GDM1 (cell line): ENCODE results near the gene TPH2.

Experiments
- DNase-seq: peaks from one replicate; lab custom pipeline; 2025; lab: John Stamatoyannopoulos, UW

TPH2 gene

GRCh38 chr12:71958993-71959578, 20.4 kb downstream of the TPH2 start:
- DNase-seq = no peak

- DNase-seq = no peak
Measured at GRCh38 chr12:71967211-71967610, 28.6 kb downstream of the TPH2 start.

DNA sequence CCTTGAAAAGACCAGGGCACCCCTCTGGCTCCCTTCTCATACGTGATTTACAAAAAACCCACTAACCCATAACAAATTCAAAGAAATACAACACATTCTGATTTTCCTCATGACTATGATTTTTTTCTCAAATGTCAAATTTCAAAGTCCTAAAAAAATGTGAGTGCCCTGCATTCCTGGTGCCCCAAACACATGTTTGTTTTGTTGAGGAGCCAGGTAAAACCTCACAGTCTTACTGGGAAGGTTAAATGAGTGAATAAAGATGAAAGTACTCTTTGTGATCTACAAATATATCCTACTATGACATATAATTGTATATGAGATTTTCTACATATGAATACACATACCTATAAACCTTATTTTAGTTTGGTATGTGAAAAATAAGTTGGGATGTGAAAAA, 30.7 kb downstream of the TPH2 start:
- DNase-seq = no peak

DNA sequence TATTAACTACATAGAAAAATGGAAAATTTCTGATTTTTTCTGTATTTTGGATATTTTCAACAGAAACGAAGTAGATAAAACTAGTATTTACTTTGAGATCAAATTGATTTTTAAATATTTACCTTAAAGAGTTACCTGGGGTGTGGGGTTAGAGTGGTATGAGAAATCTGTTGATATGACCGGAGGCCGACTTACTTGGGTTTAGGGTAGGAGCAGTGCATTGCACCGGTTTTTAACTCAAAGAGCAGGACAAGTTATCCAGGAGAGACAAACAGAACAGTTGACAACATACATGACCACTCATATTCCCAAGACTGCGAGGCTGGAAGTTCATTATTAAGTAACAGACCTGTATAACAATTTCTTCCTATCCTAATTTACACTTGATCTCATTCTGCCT, 31.4 kb downstream of the TPH2 start:
- no peak for DNase-seq

DNA sequence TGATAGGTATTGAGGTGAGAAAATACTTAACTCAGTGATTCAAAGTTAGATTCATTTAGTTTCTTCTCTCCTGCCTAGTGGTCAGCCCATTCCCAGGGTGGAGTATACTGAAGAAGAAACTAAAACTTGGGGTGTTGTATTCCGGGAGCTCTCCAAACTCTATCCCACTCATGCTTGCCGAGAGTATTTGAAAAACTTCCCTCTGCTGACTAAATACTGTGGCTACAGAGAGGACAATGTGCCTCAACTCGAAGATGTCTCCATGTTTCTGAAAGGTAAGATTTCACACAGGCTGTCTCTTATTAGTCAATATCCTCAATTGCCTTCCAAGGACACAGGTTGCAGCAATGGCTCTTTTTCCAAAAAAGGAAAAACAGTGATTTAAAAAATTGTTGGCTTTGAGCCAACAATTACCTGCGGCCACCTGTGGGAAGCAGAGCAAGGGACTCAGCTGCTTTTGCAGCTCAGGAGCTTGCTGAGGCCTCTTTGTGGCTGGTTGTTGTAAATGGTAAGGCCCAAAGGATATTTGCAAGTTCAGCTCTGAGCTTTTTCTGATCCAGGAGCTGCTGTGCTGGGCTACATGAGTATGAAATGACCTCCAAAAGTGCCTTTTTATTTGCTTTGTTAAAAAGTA, 33.9 kb downstream of the TPH2 start:
- no peak for DNase-seq

- no peak for DNase-seq
Measured at GRCh38 chr12:71973687-71974086, 35.0 kb downstream of the TPH2 start.

DNA sequence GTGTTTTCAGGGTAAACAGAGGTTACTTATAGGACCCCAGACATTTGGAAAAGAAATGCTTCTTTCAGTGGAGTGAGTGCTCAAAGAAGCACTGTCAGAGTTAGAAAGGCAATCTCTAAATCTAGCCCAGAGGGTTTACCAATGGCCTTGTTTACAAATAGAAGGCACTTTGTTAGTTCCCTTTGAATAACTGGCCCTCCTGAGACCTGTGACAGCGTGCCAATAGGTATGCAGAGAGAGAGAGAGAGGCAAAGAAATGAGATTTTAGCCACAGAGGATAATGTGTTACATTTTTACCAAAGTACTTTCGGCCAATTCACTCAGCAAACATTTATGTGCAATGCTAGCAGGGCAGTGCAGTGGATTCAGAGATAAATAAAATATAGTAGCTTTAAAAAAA, 41.9 kb downstream of the TPH2 start:
- no peak for DNase-seq

DNA sequence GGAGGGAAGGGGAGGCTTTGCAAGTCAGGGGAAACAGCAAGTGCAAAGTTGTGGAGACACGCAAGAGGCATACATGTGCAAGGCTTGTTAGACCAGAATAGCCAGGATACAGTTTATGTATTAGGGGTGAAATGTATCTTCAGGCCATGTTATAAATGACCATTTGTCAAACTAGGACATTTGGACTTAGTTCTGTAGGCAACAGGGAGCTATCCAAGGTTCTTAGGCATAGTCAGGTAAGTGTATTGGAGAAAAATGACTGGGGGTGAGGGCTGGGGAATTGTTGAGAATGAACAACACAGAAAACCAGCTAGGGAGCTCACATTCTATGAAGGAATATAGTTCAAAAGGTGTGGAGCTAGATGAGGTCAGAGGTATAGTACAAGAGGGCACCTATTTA, 42.5 kb downstream of the TPH2 start:
- no peak for DNase-seq

DNA sequence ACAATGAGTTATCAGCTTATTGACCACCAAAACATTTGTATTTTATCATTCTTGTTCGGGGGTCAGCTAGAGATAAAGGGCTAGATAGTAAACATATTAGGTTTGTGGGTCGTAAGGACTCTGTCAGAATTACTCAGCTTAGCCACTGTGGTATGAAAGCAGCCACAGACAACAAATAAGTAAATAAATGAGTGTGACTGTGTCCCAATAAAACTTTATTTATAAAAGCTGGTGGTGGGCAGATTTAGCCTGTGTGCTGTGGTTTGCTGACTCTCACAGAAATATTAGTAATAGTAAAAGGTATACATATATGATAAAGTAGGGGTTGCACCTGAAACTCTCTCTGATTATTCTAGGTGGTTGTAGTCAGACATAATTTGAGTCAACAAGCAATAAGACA, 56.1 kb downstream of the TPH2 start:
- DNase-seq = no peak

DNA sequence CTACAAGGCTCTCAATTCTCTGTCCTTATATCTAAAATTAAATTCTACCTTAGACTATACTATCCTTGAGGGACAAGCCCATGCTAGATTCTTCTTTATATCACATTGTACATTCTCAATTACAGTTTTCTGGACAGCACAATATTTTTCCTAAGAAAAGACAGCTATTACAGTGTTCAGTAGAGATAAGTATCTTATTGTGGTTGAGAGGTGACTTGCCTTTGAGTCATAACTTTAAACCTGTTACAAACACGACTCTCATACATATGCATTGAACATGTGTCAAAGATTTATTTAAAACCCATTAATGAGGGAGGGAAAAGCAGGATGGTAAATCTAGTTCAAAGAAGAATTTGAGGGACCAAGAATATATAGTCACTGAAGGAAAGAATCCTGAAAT, 61.1 kb downstream of the TPH2 start:
- DNase-seq = no peak

GRCh38 chr12:72000969-72001648, 62.5 kb downstream of the TPH2 start:
- no peak for DNase-seq

DNA sequence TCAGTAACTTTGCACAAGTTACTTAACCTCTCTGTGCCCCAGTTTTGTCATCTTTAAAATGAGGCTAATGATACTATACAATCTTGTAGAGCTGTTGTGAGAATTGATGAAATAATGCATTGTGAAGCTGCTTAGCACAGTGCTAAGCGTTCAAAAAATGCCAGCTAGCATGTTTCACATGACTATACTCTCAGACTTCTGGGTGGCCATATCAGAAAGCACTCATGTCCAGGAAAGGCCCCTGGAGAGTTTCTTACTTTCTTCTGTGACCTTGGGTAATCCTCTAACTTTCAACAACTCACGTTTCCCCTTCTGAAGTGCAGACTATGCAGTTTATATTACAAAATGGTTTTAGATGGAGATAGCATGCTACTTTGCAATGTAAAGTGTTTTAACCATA, 68.1 kb downstream of the TPH2 start:
- no peak for DNase-seq

DNA sequence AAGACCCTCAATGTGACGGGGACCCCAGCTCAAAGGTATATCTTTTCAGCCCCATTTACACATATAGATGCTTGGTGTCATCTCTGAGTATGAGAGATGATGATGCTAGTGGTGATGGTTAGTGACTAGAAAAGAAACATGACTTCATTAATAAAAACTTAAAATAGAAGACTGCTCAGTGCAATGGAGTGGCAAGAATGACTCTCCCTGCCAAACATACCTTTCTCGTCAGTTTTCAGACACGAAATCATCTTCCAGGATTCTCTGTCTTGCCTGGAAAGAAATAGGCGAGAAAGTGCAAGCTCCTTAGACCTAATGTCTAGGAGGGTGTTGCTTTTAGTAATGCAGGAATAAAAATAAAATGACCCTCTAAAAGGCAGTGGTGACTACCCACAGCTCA, 71.7 kb downstream of the TPH2 start:
- no peak for DNase-seq

DNA sequence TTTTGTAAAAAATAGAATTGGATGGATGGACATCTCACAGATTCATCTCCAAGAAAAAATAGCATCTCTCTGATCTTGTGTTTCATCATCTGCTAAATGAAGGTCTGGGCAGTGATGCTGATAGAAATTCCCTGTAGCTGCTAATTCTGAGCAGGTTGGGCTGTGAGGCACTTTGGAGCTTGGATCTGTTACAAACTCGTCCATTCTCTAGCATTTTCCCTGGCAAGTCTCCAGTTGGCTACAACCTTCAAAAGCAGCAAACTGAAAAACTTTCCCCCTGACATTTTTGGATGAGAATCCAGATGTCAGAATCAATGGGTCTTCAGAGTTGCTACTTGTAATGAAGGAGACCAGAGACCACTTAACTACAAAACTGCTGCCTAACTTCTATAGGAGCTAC, 72.7 kb downstream of the TPH2 start:
- DNase-seq = no peak

DNA sequence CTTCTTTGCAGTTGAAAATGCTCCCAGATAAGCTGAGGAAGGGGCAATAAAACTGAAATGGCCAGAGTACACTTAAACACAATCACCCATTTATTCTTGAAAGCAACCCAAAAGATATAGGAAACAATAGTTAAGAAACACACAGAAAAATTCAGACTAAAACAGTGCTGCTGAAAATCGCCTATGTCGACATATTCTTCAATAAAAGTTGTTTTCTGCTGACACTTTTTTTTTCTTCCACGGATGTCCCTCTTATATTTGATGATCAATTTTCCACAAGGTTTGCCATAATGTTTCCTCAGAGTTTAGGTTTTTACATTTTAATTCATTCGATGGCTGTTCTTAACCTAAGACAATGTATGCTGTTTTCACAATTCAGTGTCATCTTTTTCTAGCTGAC, 74.2 kb downstream of the TPH2 start:
- DNase-seq = no peak

DNA sequence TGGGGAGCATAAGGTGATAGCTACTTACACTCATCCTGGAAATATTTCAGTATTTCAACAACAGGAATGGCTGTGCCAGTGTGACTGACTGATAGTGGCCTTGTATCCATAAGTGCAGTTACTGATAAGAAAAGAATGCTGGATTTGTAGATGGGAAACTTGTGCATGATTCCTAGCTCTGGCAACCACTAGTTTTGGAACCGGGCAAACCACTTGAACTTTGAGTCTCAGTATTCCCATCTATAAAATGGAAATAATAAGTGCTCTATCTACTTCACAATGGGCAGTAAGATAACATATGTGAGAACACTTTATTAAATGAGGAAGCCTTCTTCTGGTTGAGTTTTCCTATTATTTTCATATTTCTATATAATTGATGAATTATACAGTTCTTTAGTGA, 77.2 kb downstream of the TPH2 start:
- no peak for DNase-seq

- DNase-seq = peak; percentile 36
Measured at GRCh38 chr12:72017054-72017651, 78.5 kb downstream of the TPH2 start.

DNA sequence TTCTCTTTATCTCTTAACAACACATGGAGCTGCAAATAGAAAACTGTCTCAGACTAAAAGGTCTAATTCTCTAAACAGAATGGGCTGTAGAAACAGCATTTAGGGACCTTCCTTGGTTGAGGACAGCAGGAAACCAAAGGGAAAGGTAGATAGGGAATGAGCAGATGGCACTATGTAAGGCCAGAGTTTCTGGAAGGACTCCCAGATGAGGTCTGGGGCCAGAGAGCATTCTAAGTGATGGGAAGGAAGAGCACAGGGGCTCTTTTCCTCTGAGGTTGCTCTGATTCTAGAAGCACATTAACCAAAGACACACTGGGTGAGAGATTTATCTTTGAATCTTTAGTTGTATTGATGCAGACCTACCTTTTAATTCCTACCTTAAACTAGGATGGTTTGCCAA, 79.4 kb downstream of the TPH2 start:
- no peak for DNase-seq

GRCh38 chr12:72024613-72025012, 86.0 kb downstream of the TPH2 start:
- no peak for DNase-seq

GRCh38 chr12:72025524-72025923, 86.9 kb downstream of the TPH2 start:
- no peak for DNase-seq

DNA sequence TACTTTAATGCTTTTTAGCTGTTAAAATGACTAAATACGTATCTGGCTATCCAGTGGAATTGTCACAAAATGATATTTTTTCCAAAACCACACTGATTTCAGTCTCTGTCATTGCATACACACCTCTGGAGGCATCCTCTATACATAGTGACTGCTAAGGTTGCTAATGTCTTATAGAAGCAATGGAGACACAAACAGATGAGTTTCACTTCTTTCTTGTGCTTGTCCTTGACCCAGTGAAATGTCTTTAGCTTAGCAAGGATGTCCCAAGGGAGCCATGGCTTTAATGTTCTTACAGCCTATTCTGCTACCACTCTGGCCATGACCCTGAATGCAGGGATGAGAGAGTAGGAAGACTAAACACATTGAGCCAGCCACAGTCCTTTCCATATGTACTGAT, 90.3 kb downstream of the TPH2 start:
- no peak for DNase-seq

- DNase-seq = no peak
Measured at GRCh38 chr12:72030277-72030676, 91.6 kb downstream of the TPH2 start.

GRCh38 chr12:72031066-72031465, 92.4 kb downstream of the TPH2 start:
- no peak for DNase-seq
